ENCODE results near the gene GLI1.

Gene GLI1

GRCh38 chr12:57461917-57462250 lies 2.3 kb downstream of the GLI1 start:
- no peak for DNase-seq

GRCh38 chr12:57462251-57462911 lies 2.8 kb downstream of the GLI1 start:
- peak; percentile 86 for DNase-seq

- no peak for DNase-seq
Measured at GRCh38 chr12:57462912-57463253, 3.3 kb downstream of the GLI1 start.

DNA sequence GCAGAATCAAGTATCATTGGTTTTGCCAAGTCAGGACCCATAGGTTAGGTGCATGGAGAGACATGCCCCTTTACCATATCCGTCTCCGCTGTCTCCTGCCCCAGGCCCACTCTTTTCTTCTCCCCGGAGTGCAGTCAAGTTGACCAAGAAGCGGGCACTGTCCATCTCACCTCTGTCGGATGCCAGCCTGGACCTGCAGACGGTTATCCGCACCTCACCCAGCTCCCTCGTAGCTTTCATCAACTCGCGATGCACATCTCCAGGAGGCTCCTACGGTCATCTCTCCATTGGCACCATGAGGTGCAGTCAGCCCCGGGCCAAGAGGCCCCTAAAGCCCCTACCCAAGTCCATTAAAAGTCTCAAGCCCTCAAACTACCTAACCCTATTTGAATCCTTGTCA lies 5.0 kb downstream of the GLI1 start:
- DNase-seq: no peak

GRCh38 chr12:57465030-57465746 lies 5.6 kb downstream of the GLI1 start:
- DNase-seq: no peak

GRCh38 chr12:57465747-57466505 lies 6.3 kb downstream of the GLI1 start:
- DNase-seq: no peak

- DNase-seq: no peak
Measured at GRCh38 chr12:57467212-57467874, 7.8 kb downstream of the GLI1 start.

- DNase-seq: no peak
Measured at GRCh38 chr12:57467915-57468314, 8.3 kb downstream of the GLI1 start.

DNA sequence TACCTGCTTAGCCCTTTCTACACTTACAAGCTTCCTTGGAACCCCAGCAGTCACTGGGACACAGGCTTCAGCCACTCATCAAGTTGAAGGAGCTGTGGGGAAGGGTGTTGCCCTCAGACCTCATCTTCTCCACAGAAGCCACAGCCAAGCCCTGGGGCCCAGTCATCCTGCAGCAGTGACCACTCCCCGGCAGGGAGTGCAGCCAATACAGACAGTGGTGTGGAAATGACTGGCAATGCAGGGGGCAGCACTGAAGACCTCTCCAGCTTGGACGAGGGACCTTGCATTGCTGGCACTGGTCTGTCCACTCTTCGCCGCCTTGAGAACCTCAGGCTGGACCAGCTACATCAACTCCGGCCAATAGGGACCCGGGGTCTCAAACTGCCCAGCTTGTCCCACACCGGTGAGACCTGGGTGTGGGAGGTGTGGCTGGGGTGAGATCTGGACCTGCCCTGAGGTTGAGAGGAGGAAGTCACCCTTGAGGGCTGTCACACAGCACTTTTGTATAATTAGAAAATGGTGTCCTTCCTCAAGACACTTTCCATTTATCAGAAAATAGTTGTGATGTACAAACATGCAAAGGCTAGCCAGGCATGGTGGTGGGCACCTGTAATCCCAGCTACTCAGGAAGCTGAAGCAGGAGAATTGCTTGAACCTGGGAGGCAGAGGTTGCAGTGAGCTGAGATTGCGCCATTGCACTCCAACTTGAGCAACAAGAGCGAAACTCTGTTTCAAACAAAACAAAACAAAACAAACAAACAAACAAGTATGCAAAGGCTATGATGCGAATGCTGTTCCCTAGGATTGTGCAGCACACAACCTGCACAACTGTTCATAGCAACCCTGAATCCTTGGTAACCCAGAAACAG lies 9.9 kb downstream of the GLI1 start:
- no peak for DNase-seq

GRCh38 chr12:57470286-57470969 lies 10.8 kb downstream of the GLI1 start:
- DNase-seq: no peak

GRCh38 chr12:57470970-57471656 lies 11.5 kb downstream of the GLI1 start:
- no peak for DNase-seq

- DNase-seq: no peak
Measured at GRCh38 chr12:57471661-57472060, 12.1 kb downstream of the GLI1 start.

DNA sequence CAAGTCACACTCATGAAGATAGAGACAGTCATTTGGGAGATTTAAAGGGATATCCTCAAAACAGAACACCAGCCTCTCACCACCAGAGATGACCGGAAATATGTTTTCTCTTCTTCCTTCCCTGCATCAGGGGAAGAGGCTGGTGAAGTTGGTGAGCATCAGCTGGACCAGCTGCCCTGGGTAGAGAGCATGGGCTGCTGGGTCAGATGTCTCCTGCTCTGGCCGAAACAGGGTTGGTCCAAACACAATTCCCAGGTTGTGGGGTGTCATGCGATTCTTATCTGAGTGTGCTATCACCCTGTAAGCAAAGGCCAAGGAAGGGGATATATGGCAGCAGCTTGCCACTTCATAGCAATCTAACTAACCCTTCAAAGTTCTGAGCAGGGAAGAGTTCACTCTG lies 12.8 kb downstream of the GLI1 start:
- no peak for DNase-seq

DNA sequence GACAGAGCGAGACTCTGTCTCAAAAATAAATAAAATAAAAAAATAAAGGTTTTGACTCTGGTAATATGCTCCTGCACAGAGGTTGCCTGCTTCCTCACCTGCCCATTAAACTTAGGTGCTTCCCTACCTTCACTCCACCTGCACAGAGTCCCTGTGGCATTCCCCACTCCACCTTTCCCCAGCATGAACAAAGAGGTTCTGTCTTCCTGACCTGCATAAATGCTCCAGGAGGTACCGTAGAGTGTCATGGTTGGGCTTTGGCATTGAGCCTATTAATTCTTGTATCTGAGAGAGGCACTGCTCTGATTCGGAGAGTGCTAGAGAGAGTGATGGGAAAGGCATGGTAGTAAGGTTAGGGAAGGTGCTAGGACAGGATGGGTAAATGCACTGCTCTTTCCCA lies 13.8 kb downstream of the GLI1 start:
- no peak for DNase-seq

DNA sequence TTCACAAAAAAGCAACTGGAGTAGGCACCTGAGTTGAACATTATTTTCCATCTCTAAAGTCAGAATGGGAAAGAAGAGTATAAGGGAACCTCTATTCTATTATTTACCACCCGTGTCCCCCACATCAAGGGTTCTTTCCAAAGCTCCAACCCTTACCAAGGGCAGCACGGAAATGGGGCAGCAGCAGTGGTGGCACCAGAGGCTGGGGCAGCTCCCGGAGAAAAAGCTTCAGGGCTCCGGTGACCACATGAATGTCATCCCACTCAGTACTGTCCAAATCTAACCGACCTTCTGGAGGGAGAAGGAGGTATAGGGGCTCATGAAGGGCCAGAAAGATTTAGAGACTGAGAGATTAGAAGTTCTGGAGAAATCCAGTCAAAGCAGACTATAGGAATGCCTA lies 14.3 kb downstream of the GLI1 start:
- DNase-seq: no peak

DNA sequence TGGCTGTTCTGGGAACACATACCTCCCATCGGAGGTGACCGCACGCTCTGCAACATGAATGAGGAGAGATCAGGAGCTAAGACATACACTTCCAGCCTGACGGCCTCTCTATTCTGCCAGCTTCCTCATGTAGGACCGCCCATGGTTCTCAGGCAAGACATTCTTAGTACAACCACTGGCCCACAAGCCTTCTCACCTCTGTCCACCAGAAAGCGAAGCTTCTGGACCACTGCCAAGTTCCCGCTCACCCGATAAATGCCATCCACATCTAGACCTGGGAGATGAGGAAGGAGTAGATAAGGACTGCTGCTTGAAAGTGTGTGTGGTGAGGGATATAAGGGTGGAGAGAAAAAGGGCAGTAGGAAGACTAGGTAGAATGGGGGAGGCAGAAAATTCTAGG lies 14.8 kb downstream of the GLI1 start:
- no peak for DNase-seq

DNA sequence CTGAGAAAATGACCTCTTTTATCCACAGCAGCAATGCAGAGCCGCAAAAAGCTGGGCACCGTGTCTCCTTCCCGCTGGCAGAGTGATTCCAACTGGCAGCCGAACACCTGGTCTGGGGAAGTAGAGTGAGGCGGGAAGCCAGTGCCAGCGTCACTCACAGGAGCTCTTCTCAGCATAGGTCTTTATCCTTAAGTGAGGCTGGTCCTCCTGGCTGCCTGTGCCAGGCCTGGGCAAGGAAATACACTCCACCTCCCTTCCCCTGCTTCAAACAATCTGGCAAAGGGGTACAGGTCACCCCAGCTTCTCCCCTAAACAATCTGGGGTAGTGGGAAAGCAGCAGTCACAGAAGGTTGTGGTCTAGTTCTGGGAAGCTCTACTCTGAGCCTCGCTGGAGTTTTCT lies 15.3 kb downstream of the GLI1 start:
- no peak for DNase-seq

GRCh38 chr12:57475271-57476161 lies 15.9 kb downstream of the GLI1 start:
- DNase-seq: no peak

- DNase-seq: no peak
Measured at GRCh38 chr12:57476162-57476992, 16.8 kb downstream of the GLI1 start.

Data from T1000 (cell line).